ENCODE data around the gene BCL2L11. TPM values are rescaled to one million over a fixed set of nuclear protein-coding genes. Genes with fewer than 3 reads are reported as not detected.
A peak's percentile ranks its signal among the peaks of the same experiment; 100 is the strongest.

BCL2L11 gene
- total and polyA plus RNA-seq, 9 of the 15 experiments (the other 6 are each of a cell fraction or from before 2014, with no cell fraction given), result 2.2 to 18.8 (median 5.0) TPM

GRCh38 chr2:111162718-111163331 lies 42.1 kb downstream of the BCL2L11 start (continued):
- TF ChIP-seq ZNF407 (IDR thresholded peaks at IDR 0.05; ENCODE audit: low read depth), result no peak
- peak; percentile 73 for TF ChIP-seq CXXC5 (CRISPR knock-in tag; IDR thresholded peaks at IDR 0.05)
- TF ChIP-seq MAFK (IDR thresholded peaks at IDR 0.05; ENCODE audit: low read length), result peak; percentile 15; the same call in 1 of the 2 replicates
- no peak for TF ChIP-seq ZNF707 (CRISPR knock-in tag; conservative IDR thresholded peaks at IDR 0.05)
- no peak for TF ChIP-seq CGGBP1 (CRISPR knock-in tag; IDR thresholded peaks at IDR 0.05)
- TF ChIP-seq BRF2 (IDR thresholded peaks at IDR 0.05; ENCODE audit: borderline replicate concordance, insufficient read depth, insufficient read length), result no peak
- TF ChIP-seq CBFA2T3 (IDR thresholded peaks at IDR 0.05), result peak; percentile 85
- no peak for TF ChIP-seq ZNF584 (CRISPR knock-in tag; IDR thresholded peaks at IDR 0.05; ENCODE audit: low read depth)
- no peak for TF ChIP-seq DACH1 (IDR thresholded peaks at IDR 0.05; ENCODE audit: partially characterized antibody)
- peak; percentile 75 for TF ChIP-seq ZNF644 (tag; IDR thresholded peaks at IDR 0.05; ENCODE audit: low read depth)
- no peak for TF ChIP-seq ZNF217 (CRISPR knock-in tag; IDR thresholded peaks at IDR 0.05)
- TF ChIP-seq KDM4B (IDR thresholded peaks at IDR 0.05; ENCODE audit: borderline replicate concordance in 2 of 2, low read depth in 1 of 2), result no peak
- peak; percentile 65 for TF ChIP-seq MTA2 (IDR thresholded peaks at IDR 0.05; ENCODE audit: low read depth)
- TF ChIP-seq NCOA1 (IDR thresholded peaks at IDR 0.05; ENCODE audit: low read depth), result peak; percentile 20; the same call in 1 of the 2 replicates
- TF ChIP-seq HDAC2 (IDR thresholded peaks at IDR 0.05), result peak; percentile 100
- no peak for TF ChIP-seq SAP30 (IDR thresholded peaks at IDR 0.05; ENCODE audit: borderline replicate concordance, insufficient read depth, low read depth, low read length, poor library complexity, severe bottlenecking)
- no peak for TF ChIP-seq SIN3B (IDR thresholded peaks at IDR 0.05; ENCODE audit: low read depth)
